Gastroesophageal sphincter (tissue), 4 donors: Measurements from ENCODE around the gene SH3PXD2A. TPM values are rescaled to one million over a fixed set of nuclear protein-coding genes. Genes with fewer than 3 reads are reported as not detected.
"Not testable (repeated sequence)": the region's sequence is repeated elsewhere in the genome, so short reads cannot be mapped to it uniquely, and the experiment has no call there.

ENCODE experiments used
- ATAC-seq: fragments of 150-250 bp; one replicate; pipeline ENCODE4 v1.9.1; 2016; ENCODE audit warnings: mild to moderate bottlenecking, moderate library complexity
- H3K27ac ChIP-seq, 4 donors: fragments of 200-600 bp; sonication (generic) in 3 of 4; 1 replicate in 3 of 4; 2 replicates in 1 of 4; pipeline ENCODE4 v1.5.1; 2016 to 2019
- H3K27me3 ChIP-seq: fragments of 200-600 bp; sonication (generic); one replicate; pipeline ENCODE4 v1.5.1; 2019
- H3K36me3 ChIP-seq, 2 donors: fragments of 200-600 bp; sonication (generic); one replicate each; pipeline ENCODE4 v1.5.1; 2019; ENCODE audit warnings: control low read depth in 1 of 2
- H3K4me1 ChIP-seq, 3 donors: fragments of 200-600 bp; sonication (generic); 1 replicate in 2 of 3; 2 replicates in 1 of 3; pipeline ENCODE4 v1.5.1; 2016 to 2019; ENCODE audit warnings: control low read depth in 2 of 3
- H3K4me3 ChIP-seq, 2 donors: fragments of 200-600 bp; sonication (generic); one replicate each; pipeline ENCODE4 v1.5.1; 2019; ENCODE audit warnings: mild to moderate bottlenecking in 1 of 2, moderate library complexity in 1 of 2
- H3K9me3 ChIP-seq, 3 donors: fragments of 200-600 bp; sonication (generic); one replicate each; pipeline ENCODE4 v1.5.1; 2017 to 2019; ENCODE audit warnings: control low read depth in 2 of 3
- EP300 ChIP-seq: sonication (generic); formaldehyde crosslinking; IDR thresholded peaks from one replicate; pipeline ENCODE4 v1.6.1; 2017; ENCODE audit warnings: antibody characterized with exemption, mild to moderate bottlenecking
- POLR2A ChIP-seq, 2 donors: fragments of 450-650 bp; IDR thresholded peaks; one replicate each; pipeline ENCODE4 v1.6.1; 2017; ENCODE audit warnings: antibody characterized with exemption in 2 of 2, mild to moderate bottlenecking in 2 of 2, moderate library complexity in 1 of 2
- POLR2AphosphoS5 ChIP-seq: sonication (generic); formaldehyde crosslinking; IDR thresholded peaks from one replicate; pipeline ENCODE4 v1.6.1; 2017; ENCODE audit warnings: antibody characterized with exemption
- WGBS, 2 donors: methylation state at CpG; one replicate each; pipeline ENCODE4 v1.1.5; 2018; ENCODE audit warnings: low coverage in 1 of 2; 5-methylcytosine and 5-hydroxymethylcytosine counted together
- total RNA-seq, 4 donors: library from RNA; depleted of rRNA; stranded (reverse); fragments of >200 nt; gene quantifications; one replicate each; pipeline ENCODE4 v1.1.0, GENCODE V29; 2016
- TF ChIP-seq, protein P1 (sequence below), 4 experiments: fragments of 200-600 bp in 2 of 4; fragments of 450-650 bp in 2 of 4; sonication (generic) in 1 of 4; IDR thresholded peaks; one replicate each; pipeline ENCODE4 v1.5.1; 2017 to 2019; ENCODE audit warnings: antibody characterized with exemption in 4 of 4, mild to moderate bottlenecking in 2 of 4, moderate library complexity in 2 of 4

SH3PXD2A gene
- total RNA-seq, 4 donors from 2014 or later = 31.2 to 65.2 (median 39.5) TPM

DNA sequence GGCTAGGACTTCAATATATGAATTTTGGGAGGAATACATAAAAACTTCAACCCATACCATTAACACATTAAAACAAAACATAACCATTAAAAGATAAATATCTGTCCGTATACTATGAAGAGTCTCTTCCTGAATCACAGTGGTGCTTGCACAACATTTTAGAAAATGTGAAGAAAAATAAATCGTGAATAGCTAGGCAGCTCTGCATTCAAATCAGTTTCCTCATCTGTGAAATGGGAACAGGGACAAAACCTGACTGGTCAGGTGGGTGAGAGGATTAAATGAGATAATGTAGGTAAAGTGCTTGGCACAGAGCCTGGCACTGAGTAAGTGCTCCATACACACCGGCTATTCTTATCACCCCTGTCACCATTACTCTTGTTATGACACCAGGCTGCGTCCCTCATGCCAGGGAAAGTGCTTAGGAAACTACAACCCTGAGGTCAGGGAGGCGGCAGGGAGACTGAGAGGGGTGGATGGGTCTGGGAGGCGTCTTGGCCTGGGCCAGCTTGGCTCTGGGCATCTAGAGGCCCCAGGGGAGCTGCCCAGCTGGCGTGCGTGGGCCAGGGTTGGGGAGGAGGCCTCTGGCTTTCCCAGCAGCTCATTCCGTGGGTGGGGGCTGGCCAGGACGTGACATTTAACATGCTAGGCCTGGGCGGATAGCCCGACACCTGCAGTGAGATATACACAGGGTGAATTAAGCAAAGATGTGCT, 78.3 kb downstream of the SH3PXD2A start:
- 26 to 66% methylated on average over 4 to 11 of the region's 12 CpGs for WGBS, 2 donors
- TF ChIP-seq EP300 (no peak), POLR2AphosphoS5 (peak; percentile 15), POLR2A (IDR thresholded peaks at IDR 0.05) (no peak)
- TF ChIP-seq, protein P1, sequence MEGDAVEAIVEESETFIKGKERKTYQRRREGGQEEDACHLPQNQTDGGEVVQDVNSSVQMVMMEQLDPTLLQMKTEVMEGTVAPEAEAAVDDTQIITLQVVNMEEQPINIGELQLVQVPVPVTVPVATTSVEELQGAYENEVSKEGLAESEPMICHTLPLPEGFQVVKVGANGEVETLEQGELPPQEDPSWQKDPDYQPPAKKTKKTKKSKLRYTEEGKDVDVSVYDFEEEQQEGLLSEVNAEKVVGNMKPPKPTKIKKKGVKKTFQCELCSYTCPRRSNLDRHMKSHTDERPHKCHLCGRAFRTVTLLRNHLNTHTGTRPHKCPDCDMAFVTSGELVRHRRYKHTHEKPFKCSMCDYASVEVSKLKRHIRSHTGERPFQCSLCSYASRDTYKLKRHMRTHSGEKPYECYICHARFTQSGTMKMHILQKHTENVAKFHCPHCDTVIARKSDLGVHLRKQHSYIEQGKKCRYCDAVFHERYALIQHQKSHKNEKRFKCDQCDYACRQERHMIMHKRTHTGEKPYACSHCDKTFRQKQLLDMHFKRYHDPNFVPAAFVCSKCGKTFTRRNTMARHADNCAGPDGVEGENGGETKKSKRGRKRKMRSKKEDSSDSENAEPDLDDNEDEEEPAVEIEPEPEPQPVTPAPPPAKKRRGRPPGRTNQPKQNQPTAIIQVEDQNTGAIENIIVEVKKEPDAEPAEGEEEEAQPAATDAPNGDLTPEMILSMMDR (IDR thresholded peaks at IDR 0.05) = no peak
- Histone ChIP-seq H3K27ac (peak overlapping the region in 2 of 4 donors; percentile 21 to 36), H3K27me3 (no peaks in the 10 kb centered on the region), H3K4me1 (peaks cover 0 to 58% (median 29%) of the 10 kb centered on the region in 3 donors), H3K4me3 (no peak overlapping the region), H3K9me3 (no peaks in the 10 kb centered on the region), H3K36me3 (peaks cover 0 to 4% of the 10 kb centered on the region in 2 donors)
- peak; percentile 42 for ATAC-seq

DNA sequence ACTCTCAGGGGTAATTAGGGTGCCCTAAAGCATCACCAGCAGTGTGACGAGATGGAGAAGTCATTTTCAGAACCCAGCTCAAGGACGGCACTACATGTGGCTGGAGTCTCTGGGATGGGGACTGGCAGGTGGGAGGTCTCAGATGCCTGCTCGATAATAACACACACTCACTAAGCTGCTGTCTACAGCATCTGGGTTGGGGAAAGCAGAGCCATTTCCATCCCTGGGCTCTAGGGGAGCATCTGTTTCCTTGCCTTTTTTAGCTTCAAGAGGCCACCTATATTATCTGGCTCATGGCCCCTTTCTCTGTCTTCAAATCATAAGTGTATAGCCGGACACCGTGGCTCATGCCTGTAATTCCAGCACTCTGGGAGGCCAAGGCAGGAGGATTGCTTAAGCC, 79.6 kb downstream of the SH3PXD2A start:
- no peak overlapping the region for H3K4me3 ChIP-seq
- H3K36me3 ChIP-seq = peaks cover 0 to 1% of the 10 kb centered on the region in 2 donors
- H3K9me3 ChIP-seq = no peaks in the 10 kb centered on the region
- H3K4me1 ChIP-seq = peaks cover 0 to 64% (median 33%) of the 10 kb centered on the region in 3 donors
- WGBS, 2 donors = 67 to 93% methylated on average over 1 to 3 of the region's 5 CpGs
- no peak for ATAC-seq
- TF ChIP-seq POLR2A (IDR thresholded peaks at IDR 0.05) = no peak
- TF ChIP-seq POLR2AphosphoS5 = no peak
- no peak for TF ChIP-seq EP300
- TF ChIP-seq, protein P1 (IDR thresholded peaks at IDR 0.05) = no peak
- no peaks in the 10 kb centered on the region for H3K27me3 ChIP-seq
- peak overlapping the region in 2 of 4 donors; percentile 38 to 55 for H3K27ac ChIP-seq

- H3K9me3 ChIP-seq, H3K27me3 ChIP-seq, H3K36me3 ChIP-seq, ATAC-seq: not testable (repeated sequence)
- Histone ChIP-seq H3K27ac (peak overlapping the region in 3 of 4 donors; percentile 83 to 87 (median 86)), H3K4me1 (peaks cover 0 to 36% (median 16%) of the 10 kb centered on the region in 3 donors), H3K4me3 (peak overlapping the region; percentile 26 to 53)
- WGBS, 2 donors = 60% methylated on average over 13 of the region's 13 CpGs; no CpG with 5 or more reads in 1 of the 2 donors
Measured at GRCh38 chr10:103772846-103773245, 82.5 kb downstream of the SH3PXD2A start.

DNA sequence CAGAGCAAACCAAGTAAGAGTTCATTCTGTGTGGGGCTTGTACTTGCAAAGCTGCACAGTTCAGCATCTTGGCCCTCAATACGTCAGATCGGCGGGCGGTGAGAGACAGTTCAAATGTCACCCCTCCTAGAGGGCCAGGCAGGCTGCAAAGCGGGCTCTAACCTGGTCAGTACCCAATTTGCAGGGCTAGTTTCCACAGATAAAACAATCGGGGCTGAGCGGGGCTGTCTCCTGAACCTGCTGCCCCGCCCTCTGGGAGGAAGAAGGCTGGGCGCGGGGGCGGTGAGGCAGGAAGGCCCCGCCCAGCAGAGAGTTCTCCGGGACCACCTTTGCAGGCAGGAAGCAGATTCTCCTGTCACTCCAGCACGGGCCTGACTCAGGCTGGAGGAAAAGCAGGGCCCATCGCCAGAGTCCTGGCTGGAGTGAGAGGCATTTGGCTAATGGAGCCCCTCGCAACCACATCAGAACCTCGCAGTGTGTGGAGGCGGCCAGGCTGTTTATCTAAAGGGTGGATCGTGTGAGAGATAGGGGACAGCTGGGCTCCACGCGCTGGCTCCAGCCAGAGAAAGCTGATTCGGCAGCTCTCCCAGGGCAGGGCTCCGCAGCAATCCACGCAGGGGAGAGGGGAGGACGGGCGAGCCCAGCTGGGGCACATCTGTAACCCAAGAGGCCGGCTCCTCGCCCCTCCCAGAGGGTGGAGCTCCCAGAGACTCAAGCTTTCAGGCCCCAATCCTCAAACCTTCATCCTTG, 83.1 kb downstream of the SH3PXD2A start:
- H3K27ac ChIP-seq = peak overlapping the region; percentile 24 to 87 (median 84)
- WGBS, 2 donors = 0 to 16% methylated on average over 7 to 12 of the region's 28 CpGs

GRCh38 chr10:103770139-103770538, 85.2 kb downstream of the SH3PXD2A start:
- Histone ChIP-seq H3K4me3 (no peak overlapping the region), H3K27ac (no peak overlapping the region), H3K36me3 (no peaks in the 10 kb centered on the region), H3K9me3 (no peaks in the 10 kb centered on the region), H3K27me3 (no peaks in the 10 kb centered on the region), H3K4me1 (peaks cover 0 to 44% (median 13%) of the 10 kb centered on the region in 3 donors)
- 100% methylated on average over 2 of the region's 2 CpGs; no CpG with 5 or more reads in 1 of the 2 donors for WGBS, 2 donors
- no peak for ATAC-seq
- TF ChIP-seq, protein P1 (IDR thresholded peaks at IDR 0.05) = no peak
- TF ChIP-seq POLR2A (IDR thresholded peaks at IDR 0.05) (no peak), POLR2AphosphoS5 (no peak), EP300 (no peak)

More for the DNA sequence above, 83.1 kb downstream of the SH3PXD2A start:
- H3K27me3 ChIP-seq = no peaks in the 10 kb centered on the region
- ATAC-seq = peak; percentile 95
- H3K4me1 ChIP-seq = peaks cover 0 to 30% (median 12%) of the 10 kb centered on the region in 3 donors
- peak overlapping the region; percentile 26 to 53 for H3K4me3 ChIP-seq
- no peaks in the 10 kb centered on the region for H3K9me3 ChIP-seq
- no peaks in the 10 kb centered on the region for H3K36me3 ChIP-seq
- TF ChIP-seq POLR2A (IDR thresholded peaks at IDR 0.05) (no peak), POLR2AphosphoS5 (peak; percentile 66)
- TF ChIP-seq, protein P1 (IDR thresholded peaks at IDR 0.05) = peak in 1 of 4 experiments; percentile 13
